Measurements from ENCODE around the gene LMO7.

GRCh38 chr13:75721307-75721706, 85.2 kb downstream of the LMO7 start:
- TF ChIP-seq CTCF (IDR thresholded peaks at IDR 0.05), result no peak
- no peak for TF ChIP-seq POLR2A (IDR thresholded peaks at IDR 0.05)
